Activated T-helper 1 cell treated with Interleukin-2 at 50 U/mL for 16 hours (primary cell): ENCODE results near the gene ACTN3.
A peak's percentile ranks its signal among the peaks of the same experiment; 100 is the strongest.
"Not testable (repeated sequence)": the region's sequence is repeated elsewhere in the genome, so short reads cannot be mapped to it uniquely, and the experiment has no call there.

ENCODE experiments used
- DNase-seq: peaks from one replicate; pipeline ENCODE4 v3.0.0-alpha.2; 2020; ENCODE audit warnings: low read depth

ACTN3 gene

GRCh38 chr11:66546368-66546965, at the start of gene ACTN3:
TSS of gene ACTN3 (plus strand) at chr11:66546903. CDS start at chr11:66546938, 35 bp downstream.
- no peak for DNase-seq

DNA sequence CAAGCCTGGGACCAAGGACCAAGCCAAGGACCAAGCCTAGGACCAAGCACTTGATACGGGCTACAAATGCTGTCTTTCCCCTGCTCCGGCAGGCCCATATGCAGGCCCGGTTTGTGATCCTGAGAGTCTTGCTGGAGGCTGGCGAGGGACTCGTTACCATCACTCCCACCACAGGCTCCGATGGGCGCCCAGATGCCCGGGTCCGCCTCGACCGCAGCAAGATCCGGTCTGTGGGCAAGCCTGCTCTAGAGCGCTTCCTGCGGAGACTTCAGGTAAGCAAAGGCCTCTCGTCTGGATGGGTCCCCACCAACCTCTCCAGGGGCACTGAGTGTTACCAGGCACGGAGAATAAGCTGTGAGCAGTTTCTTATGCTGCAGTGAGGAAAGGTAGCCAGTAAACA, 49.5 kb upstream of the ACTN3 start:
- no peak for DNase-seq

- no peak for DNase-seq
Observed at GRCh38 chr11:66498506-66498905, 48.2 kb upstream of the ACTN3 start.

DNA sequence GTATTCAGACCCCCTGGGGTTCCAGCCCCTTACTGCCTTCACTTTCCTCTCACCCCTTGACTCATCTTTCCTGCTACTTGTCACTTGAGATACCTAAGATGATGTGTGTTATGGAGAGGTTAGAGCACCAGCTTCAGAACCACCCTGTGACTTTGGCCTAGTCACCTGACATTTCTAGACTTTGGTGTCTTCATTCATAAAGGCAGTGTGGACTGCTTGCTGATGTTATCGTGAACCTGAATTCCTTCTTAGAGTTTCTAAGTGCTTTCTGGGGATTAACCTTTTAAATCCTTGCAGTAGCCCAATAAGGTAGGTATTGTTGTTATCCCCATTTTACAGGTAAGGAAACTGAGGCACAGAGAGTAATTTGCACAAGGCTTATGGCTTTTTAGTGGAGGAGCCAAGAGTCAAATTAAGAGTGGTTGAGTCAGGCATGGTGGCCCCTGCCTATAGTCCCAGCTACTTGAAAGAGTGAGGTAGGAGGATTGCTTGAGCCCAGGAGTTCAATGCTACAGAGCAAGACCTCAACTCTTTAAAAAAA, 41.4 kb upstream of the ACTN3 start:
- no peak for DNase-seq

DNA sequence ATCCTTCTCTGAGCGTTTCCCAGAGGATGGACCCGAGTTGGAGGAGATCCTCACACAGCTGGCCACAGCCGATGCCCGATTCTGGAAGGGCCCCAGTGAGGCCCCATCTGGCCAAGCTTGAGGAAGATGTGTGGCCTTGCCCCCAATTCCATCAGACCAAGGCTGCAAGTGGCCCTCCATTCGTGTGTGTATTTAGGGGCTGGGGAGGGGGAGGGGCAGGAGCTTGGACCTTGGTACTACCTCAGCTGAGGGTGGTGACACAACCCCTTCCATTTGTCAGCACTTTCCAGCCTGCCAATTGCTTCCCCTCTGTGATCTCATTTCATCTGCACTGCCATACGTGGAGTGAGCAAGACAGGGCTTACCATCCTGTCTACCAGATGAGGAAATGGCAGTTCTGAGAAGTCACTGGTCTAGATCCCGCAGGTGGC, 37.6 kb upstream of the ACTN3 start:
- DNase-seq, result no peak

- DNase-seq, result peak; percentile 66
Observed at GRCh38 chr11:66510271-66510989, 36.3 kb upstream of the ACTN3 start, which contains the start of gene BBS1. TSS of gene BBS1 (plus strand) at chr11:66510635. CDS start at chr11:66510660, 25 bp downstream.

DNA sequence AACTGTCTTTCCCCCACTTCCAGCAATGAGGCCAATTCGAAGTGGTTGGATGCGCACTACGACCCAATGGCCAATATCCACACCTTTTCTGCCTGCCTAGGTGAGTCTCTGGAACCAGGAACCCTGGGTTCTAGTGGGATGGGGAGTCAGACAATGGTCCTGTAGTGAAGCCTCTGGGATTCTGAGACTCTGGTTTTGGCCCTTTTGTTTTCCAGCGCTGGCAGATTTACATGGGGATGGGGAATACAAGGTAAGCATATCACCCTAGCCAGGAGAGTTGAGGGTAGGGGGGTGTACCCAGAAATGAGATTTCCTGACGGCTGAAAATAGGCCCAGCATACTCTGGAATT, 35.7 kb upstream of the ACTN3 start:
- DNase-seq, result no peak

GRCh38 chr11:66523611-66524010, 23.1 kb upstream of the ACTN3 start:
- DNase-seq, result no peak

GRCh38 chr11:66524304-66525040, 22.2 kb upstream of the ACTN3 start:
- DNase-seq, result no peak

- no peak for DNase-seq
Observed at GRCh38 chr11:66529069-66529468, 17.6 kb upstream of the ACTN3 start.

GRCh38 chr11:66529655-66530054, 17.0 kb upstream of the ACTN3 start:
- no peak for DNase-seq

- no peak for DNase-seq
Observed at GRCh38 chr11:66530927-66531709, 15.6 kb upstream of the ACTN3 start.

- DNase-seq, result no peak
Observed at GRCh38 chr11:66531841-66532240, 14.9 kb upstream of the ACTN3 start.

GRCh38 chr11:66532784-66533183, 13.9 kb upstream of the ACTN3 start:
- no peak for DNase-seq

DNA sequence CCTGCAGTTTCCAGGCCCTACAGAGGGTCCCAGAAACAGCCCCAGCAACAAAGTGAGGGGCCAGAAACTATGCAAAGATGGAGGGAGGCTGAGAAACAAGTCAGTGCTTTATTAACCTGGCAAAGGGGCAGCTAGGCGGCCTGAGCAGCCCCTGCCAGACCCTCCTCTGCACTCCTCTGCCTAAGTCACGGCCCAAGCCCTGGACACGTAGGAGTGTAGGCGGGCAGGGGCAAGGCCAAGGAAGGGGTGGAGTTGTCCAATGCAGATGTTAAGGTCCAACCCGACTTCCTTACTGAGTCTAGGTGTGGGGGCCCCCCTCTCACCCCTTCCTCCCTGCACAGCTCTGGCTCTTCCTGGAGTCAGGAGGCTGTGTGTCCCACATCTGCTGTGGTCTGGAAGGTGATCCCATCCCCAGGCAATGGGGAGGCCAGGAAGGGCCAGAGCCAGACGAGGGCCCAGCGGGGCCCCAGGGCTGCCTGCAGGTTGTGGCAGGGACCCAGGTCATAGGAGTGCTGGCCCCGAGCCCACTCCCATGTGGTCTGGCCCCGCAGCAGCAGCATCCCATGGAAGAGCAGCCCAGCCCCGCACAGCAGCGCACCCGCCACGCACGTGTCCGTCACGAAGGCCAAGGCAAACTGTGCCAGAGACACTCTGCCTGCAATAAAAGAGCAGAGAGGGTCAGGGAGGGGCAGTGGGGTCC, 7.4 kb upstream of the ACTN3 start:
- no peak for DNase-seq

GRCh38 chr11:66539870-66540213, 6.9 kb upstream of the ACTN3 start:
- DNase-seq, result no peak

GRCh38 chr11:66540598-66540997, 6.1 kb upstream of the ACTN3 start:
- DNase-seq, result not testable (repeated sequence)

DNA sequence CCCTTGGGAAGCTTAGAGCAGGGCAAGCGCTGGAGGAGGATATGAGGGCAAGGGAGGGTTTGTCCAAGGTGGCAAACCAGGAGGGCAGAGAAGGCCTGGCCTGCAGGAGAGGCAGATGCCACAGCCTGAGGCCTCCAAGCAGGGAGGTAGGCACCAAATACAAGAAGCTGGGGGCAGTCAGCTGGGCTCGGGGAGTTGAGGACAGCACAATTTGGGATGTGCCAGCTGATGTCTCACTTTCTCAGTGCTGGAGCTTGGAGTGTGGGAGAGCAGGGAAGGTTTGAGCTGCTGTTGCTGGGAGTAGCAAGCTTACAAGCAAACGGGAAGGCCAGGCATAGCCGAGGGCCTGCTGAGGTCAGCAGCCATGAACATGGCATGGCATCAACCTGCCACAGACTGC, 4.8 kb upstream of the ACTN3 start:
- no peak for DNase-seq

DNA sequence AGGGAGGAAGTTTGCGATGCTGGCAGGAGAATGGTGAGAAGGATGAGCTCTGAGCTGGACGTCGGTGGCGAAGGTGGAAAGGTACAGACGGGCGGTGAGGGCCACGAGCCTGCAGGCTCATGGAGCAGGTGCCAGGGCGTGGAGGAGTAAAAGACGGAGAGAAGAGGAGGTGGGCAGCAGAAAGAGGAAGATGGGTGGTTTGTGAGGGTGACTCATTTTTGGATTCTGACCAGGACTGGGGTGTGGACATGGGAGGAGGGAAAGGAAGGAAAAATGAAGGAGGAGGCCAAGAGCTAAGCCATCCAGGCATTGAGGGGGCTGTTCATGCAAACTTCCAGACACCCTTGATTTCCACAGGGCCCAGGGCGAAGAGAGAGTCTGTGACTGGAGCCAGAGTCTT, 4.3 kb upstream of the ACTN3 start:
- DNase-seq, result no peak

DNA sequence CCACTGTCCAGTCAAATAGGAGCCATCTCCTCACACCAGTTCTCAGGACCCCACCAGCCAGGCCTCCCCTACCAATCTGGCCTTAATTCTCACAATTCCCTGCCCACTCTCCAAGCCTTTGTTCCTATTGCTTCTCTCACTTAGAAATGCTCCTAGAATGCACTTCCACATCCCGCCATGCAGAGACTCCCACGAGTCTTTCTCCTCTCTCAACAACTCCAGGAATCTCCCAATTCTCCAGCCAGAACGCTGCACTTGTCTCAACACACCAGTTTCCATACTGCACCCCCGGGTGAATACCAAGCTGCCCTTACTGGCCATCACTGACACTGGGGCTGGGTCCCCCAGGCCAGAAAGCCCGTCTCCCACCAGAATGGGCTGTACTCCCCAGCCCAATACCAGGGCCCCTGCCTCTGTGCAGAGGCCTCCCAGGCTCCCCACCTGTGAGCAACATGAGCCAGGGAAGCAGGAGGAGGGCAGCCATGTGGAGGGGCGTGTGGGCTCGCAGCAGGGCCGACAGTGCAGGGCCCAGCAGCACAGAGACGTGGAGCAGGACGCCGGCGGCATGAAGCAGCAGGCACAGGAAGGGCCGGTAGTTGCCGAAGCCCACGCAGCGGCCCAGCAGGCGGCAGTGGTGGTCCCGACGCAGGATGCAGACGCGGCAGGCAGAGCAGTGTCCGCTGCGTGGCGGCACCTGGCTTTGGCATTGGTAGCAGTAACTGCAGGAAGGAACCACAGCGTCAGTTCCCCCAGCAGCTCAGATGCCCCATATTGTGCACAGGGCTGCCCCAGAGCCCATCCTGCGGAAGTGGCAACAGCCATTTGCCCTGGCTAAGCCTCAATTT, 3.2 kb upstream of the ACTN3 start:
- peak; percentile 47 for DNase-seq

DNA sequence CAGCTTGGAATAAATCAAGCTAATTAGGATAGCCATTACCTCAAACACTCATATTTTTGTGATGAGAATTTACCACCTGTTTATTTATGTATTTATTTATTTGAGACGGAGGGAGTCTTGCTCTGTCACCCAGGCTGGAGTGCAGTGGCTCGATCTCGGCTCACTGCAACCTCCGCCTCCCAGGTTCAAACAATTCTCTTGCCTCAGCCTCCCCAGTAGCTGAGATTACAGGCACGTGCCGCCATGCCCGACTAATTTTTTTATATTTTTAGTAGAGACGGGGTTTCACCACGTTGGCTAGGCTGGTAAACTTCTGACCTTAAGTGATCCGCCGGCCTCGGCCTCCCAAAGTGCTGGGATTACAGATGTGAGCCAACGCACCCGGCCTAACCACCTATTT, 1.8 kb upstream of the ACTN3 start:
- not testable (repeated sequence) for DNase-seq
